Measurements from ENCODE around the gene FKBP6. TPM values are rescaled to one million over a fixed set of nuclear protein-coding genes. Genes with fewer than 3 reads are reported as not detected.
A peak's percentile ranks its signal among the peaks of the same experiment; 100 is the strongest.

The FKBP6 gene
- total RNA-seq, 1 donor from 2014 or later = not detected

GRCh38 chr7:73340514-73340913 is 12.6 kb downstream of the FKBP6 start:
- no peak for DNase-seq (ENCODE audit: extremely low spot score, unreplicated experiment)
- H3K4me1 Mint-ChIP-seq (ENCODE audit: unreplicated experiment) = peaks cover 24% of the 10 kb centered on the region
- TF ChIP-seq CTCF (conservative IDR thresholded peaks at IDR 0.05) = no peak
- H3K9me3 Mint-ChIP-seq = no peaks in the 10 kb centered on the region
- no peak overlapping the region for H3K27ac Mint-ChIP-seq
- H3K36me3 Mint-ChIP-seq = no peaks in the 10 kb centered on the region
- H3K27me3 Mint-ChIP-seq = no peaks in the 10 kb centered on the region
- no peak overlapping the region for H3K4me3 Mint-ChIP-seq

GRCh38 chr7:73341877-73342276 is 13.9 kb downstream of the FKBP6 start:
- DNase-seq (ENCODE audit: extremely low spot score, unreplicated experiment) = no peak
- no peak overlapping the region for H3K4me3 Mint-ChIP-seq
- no peak overlapping the region for H3K27ac Mint-ChIP-seq
- H3K9me3 Mint-ChIP-seq = no peaks in the 10 kb centered on the region
- H3K36me3 Mint-ChIP-seq = no peaks in the 10 kb centered on the region
- H3K4me1 Mint-ChIP-seq (ENCODE audit: unreplicated experiment) = peaks cover 26% of the 10 kb centered on the region
- no peak for TF ChIP-seq CTCF (conservative IDR thresholded peaks at IDR 0.05)
- no peaks in the 10 kb centered on the region for H3K27me3 Mint-ChIP-seq

GRCh38 chr7:73342645-73343044 is 14.7 kb downstream of the FKBP6 start:
- H3K27ac Mint-ChIP-seq = no peak overlapping the region
- no peaks in the 10 kb centered on the region for H3K27me3 Mint-ChIP-seq
- TF ChIP-seq CTCF (conservative IDR thresholded peaks at IDR 0.05) = peak; percentile 67
- peaks cover 25% of the 10 kb centered on the region for H3K4me1 Mint-ChIP-seq (ENCODE audit: unreplicated experiment)
- no peak overlapping the region for H3K4me3 Mint-ChIP-seq
- H3K36me3 Mint-ChIP-seq = no peaks in the 10 kb centered on the region
- H3K9me3 Mint-ChIP-seq = no peaks in the 10 kb centered on the region
- DNase-seq (ENCODE audit: extremely low spot score, unreplicated experiment) = no peak

GRCh38 chr7:73343671-73344380 is 15.9 kb downstream of the FKBP6 start:
- Mint-ChIP-seq H3K4me1 (ENCODE audit: unreplicated experiment) (peaks cover 25% of the 10 kb centered on the region), H3K27me3 (no peaks in the 10 kb centered on the region), H3K36me3 (no peaks in the 10 kb centered on the region), H3K9me3 (no peaks in the 10 kb centered on the region), H3K27ac (no peak overlapping the region), H3K4me3 (no peak overlapping the region)
- DNase-seq (ENCODE audit: extremely low spot score, unreplicated experiment) = no peak
- TF ChIP-seq CTCF (conservative IDR thresholded peaks at IDR 0.05) = no peak

- DNase-seq (ENCODE audit: extremely low spot score, unreplicated experiment) = no peak
- Mint-ChIP-seq H3K36me3 (no peaks in the 10 kb centered on the region), H3K27me3 (no peaks in the 10 kb centered on the region), H3K27ac (no peak overlapping the region), H3K4me3 (no peak overlapping the region), H3K4me1 (ENCODE audit: unreplicated experiment) (peaks cover 33% of the 10 kb centered on the region), H3K9me3 (no peaks in the 10 kb centered on the region)
- TF ChIP-seq CTCF (conservative IDR thresholded peaks at IDR 0.05) = no peak
These were observed 17.6 kb downstream of the FKBP6 start for GRCh38 chr7:73345538-73345937.
